Neutrophil (primary cell): ENCODE data around the gene COMMD9.

ENCODE experiments used
- H3K27ac ChIP-seq: fragments of 200-600 bp; sonication (generic); 2 replicates; pipeline ENCODE4 v1.5.1; 2016; ENCODE audit warnings: mild to moderate bottlenecking, moderate library complexity
- H3K27me3 ChIP-seq: fragments of 200-600 bp; sonication (generic); 2 replicates; pipeline ENCODE4 v1.6.0; 2016; ENCODE audit warnings: mild to moderate bottlenecking
- H3K36me3 ChIP-seq: fragments of 200-600 bp; sonication (generic); 2 replicates; pipeline ENCODE4 v1.5.1; 2017
- H3K4me1 ChIP-seq, 2 experiments: fragments of 200-600 bp in 1 of 2; sonication (generic) in 1 of 2; 1 replicate in 1 of 2; 2 replicates in 1 of 2; pipeline versions ENCODE4 v1.5.1 to v1.6.1; 2013 to 2016; ENCODE audit warnings: low read depth in 1 of 2, low read length in 1 of 2, mild to moderate bottlenecking in 1 of 2, moderate library complexity in 1 of 2; ENCODE audit not compliant: control insufficient read depth in 1 of 2, insufficient read depth in 1 of 2
- H3K4me3 ChIP-seq, 2 experiments: fragments of 200-600 bp in 1 of 2; sonication (generic) in 1 of 2; 1 replicate in 1 of 2; 2 replicates in 1 of 2; pipeline ENCODE4 v1.5.1; 2013 to 2016; ENCODE audit warnings: low read depth in 1 of 2, low read length in 1 of 2, mild to moderate bottlenecking in 1 of 2, moderate library complexity in 1 of 2
- H3K9me3 ChIP-seq: fragments of 200-600 bp; sonication (generic); 2 replicates; pipeline ENCODE4 v1.5.1; 2016
- CTCF ChIP-seq: fragments of 200-600 bp; sonication (generic); IDR thresholded peaks from 2 replicates; pipeline ENCODE4 v1.5.1; 2016; ENCODE audit warnings: antibody characterized with exemption

The COMMD9 gene

GRCh38 chr11:36306888-36307287, 17.7 kb upstream of the COMMD9 start:
- Histone ChIP-seq H3K9me3 (no peaks in the 10 kb centered on the region), H3K4me3 (no peak overlapping the region), H3K27me3 (no peaks in the 10 kb centered on the region), H3K27ac (peak overlapping the region; percentile 45), H3K4me1 (peaks cover 4 to 10% of the 10 kb centered on the region in 2 experiments), H3K36me3 (no peaks in the 10 kb centered on the region)
- peak; percentile 22 for TF ChIP-seq CTCF

GRCh38 chr11:36305047-36305446, 15.8 kb upstream of the COMMD9 start:
- Histone ChIP-seq H3K4me1 (peaks cover under 1 to 4% of the 10 kb centered on the region in 2 experiments), H3K27me3 (no peaks in the 10 kb centered on the region), H3K4me3 (no peak overlapping the region), H3K27ac (no peak overlapping the region), H3K36me3 (no peaks in the 10 kb centered on the region), H3K9me3 (no peaks in the 10 kb centered on the region)
- no peak for TF ChIP-seq CTCF

GRCh38 chr11:36304351-36304750, 15.1 kb upstream of the COMMD9 start:
- no peaks in the 10 kb centered on the region for H3K9me3 ChIP-seq
- no peaks in the 10 kb centered on the region for H3K27me3 ChIP-seq
- H3K4me1 ChIP-seq, result peaks cover 0 to 4% of the 10 kb centered on the region in 2 experiments
- no peaks in the 10 kb centered on the region for H3K36me3 ChIP-seq
- no peak overlapping the region for H3K27ac ChIP-seq
- TF ChIP-seq CTCF, result no peak
- H3K4me3 ChIP-seq, result no peak overlapping the region

- Histone ChIP-seq H3K4me1 (no peaks in the 10 kb centered on the region), H3K27ac (no peak overlapping the region), H3K4me3 (no peak overlapping the region), H3K9me3 (no peaks in the 10 kb centered on the region), H3K36me3 (no peaks in the 10 kb centered on the region), H3K27me3 (no peaks in the 10 kb centered on the region)
- TF ChIP-seq CTCF, result no peak
These were observed 11.4 kb upstream of the COMMD9 start for GRCh38 chr11:36300650-36301049.

- Histone ChIP-seq H3K9me3 (no peaks in the 10 kb centered on the region), H3K4me3 (no peak overlapping the region), H3K27ac (no peak overlapping the region), H3K27me3 (no peaks in the 10 kb centered on the region), H3K4me1 (peaks cover 0 to 6% of the 10 kb centered on the region in 2 experiments), H3K36me3 (no peaks in the 10 kb centered on the region)
- TF ChIP-seq CTCF, result no peak
These were observed 7.8 kb upstream of the COMMD9 start for GRCh38 chr11:36296884-36297543.
